NCI-H128 (cell line): ENCODE measurements around the gene NUMA1.

ENCODE experiments used
- DNase-seq: peaks from one replicate; lab custom pipeline; 2025; ENCODE audit not compliant: unreplicated experiment; lab: John Stamatoyannopoulos, UW

Gene NUMA1

GRCh38 chr11:72069200-72069599 lies 11.1 kb downstream of the NUMA1 start:
- no peak for DNase-seq

- DNase-seq = no peak
Observed at GRCh38 chr11:72067676-72068075, 12.7 kb downstream of the NUMA1 start.

GRCh38 chr11:72067266-72067665 lies 13.1 kb downstream of the NUMA1 start:
- no peak for DNase-seq

- no peak for DNase-seq
Observed at GRCh38 chr11:72066855-72067254, 13.5 kb downstream of the NUMA1 start.

- DNase-seq = no peak
Observed at GRCh38 chr11:72061739-72062396, 18.5 kb downstream of the NUMA1 start.

- no peak for DNase-seq
Observed at GRCh38 chr11:72058416-72059034, 21.8 kb downstream of the NUMA1 start.

- DNase-seq = no peak
Observed at GRCh38 chr11:72048766-72049460, 31.4 kb downstream of the NUMA1 start.

GRCh38 chr11:72045849-72046248 lies 34.5 kb downstream of the NUMA1 start:
- DNase-seq = no peak

GRCh38 chr11:72042064-72042745 lies 38.1 kb downstream of the NUMA1 start:
- DNase-seq = no peak

- DNase-seq = peak; percentile 62
Observed at GRCh38 chr11:72041364-72042063, 38.8 kb downstream of the NUMA1 start.

GRCh38 chr11:72040491-72041363 lies 39.6 kb downstream of the NUMA1 start:
- peak; percentile 88 for DNase-seq

GRCh38 chr11:72039856-72040401 lies 40.4 kb downstream of the NUMA1 start:
- no peak for DNase-seq

- no peak for DNase-seq
Observed at GRCh38 chr11:72039031-72039855, 41.1 kb downstream of the NUMA1 start.

- DNase-seq = no peak
Observed at GRCh38 chr11:72038491-72038890, 41.9 kb downstream of the NUMA1 start.

- DNase-seq = no peak
Observed at GRCh38 chr11:72037554-72038311, 42.6 kb downstream of the NUMA1 start.

- DNase-seq = no peak
Observed at GRCh38 chr11:72036687-72037086, 43.7 kb downstream of the NUMA1 start.

GRCh38 chr11:72030472-72031045 lies 49.8 kb downstream of the NUMA1 start:
- no peak for DNase-seq

GRCh38 chr11:72026090-72026489 lies 54.3 kb downstream of the NUMA1 start:
- DNase-seq = no peak
